SIG-M5 (cell line): ENCODE measurements around the gene PCSK4.

ENCODE experiments used
- DNase-seq: peaks from one replicate; lab custom pipeline; 2025; lab: John Stamatoyannopoulos, UW

PCSK4 gene

DNA sequence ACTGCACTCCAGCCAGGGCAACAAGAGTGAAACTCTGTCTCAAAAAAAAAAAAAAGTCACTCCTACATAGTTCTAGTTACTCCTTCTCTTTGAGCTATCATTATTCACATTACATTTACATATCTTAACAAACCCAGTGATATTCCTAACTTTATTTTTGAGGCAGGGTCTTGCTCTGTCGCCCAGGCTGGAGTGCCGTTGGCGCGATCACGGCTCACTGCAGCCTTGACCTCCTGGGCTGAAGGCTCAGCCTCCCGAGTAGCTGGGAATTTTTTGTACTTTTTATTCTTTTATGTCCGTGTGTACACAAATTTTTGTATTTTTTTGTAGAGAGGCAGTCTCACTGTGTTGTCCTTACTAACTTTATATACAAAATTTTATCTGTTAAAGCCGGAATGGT, 52.5 kb downstream of the PCSK4 start:
- no peak for DNase-seq

DNA sequence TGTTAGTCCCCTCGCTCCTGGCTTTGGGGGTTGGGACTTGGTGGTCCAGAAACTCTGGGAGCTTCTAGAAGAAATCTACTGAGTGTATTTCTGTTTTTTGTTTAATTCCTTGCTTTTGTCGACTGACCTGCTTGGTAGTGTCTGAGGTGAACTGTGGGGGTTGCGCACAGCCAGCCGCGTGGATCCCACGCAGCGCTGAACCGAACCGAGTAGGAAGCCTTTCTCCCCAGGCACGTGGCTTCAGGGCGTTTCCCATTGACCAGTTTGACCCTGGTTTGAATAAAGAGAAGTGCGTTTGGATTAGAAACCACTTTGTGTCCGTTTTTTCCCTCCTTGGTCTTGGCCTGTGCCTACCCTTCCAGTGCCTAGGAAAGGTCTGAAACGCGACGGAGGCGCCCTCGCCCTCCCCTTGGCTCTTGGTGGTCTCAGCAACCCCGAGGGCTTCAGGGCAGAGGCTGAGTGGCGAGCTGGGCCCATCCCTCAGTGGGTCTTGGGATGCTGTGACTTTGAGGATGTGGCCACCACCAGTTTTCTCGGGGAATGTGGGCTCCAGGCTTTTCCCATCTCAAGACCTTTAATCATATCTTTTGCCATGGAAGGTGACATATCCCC, 54.7 kb downstream of the PCSK4 start:
- DNase-seq = no peak

- no peak for DNase-seq
Observed at GRCh38 chr19:1434577-1435060, 55.5 kb downstream of the PCSK4 start.

- DNase-seq = no peak
Observed at GRCh38 chr19:1434040-1434366, 56.1 kb downstream of the PCSK4 start.

GRCh38 chr19:1433119-1434039, 56.8 kb downstream of the PCSK4 start:
- DNase-seq = no peak

DNA sequence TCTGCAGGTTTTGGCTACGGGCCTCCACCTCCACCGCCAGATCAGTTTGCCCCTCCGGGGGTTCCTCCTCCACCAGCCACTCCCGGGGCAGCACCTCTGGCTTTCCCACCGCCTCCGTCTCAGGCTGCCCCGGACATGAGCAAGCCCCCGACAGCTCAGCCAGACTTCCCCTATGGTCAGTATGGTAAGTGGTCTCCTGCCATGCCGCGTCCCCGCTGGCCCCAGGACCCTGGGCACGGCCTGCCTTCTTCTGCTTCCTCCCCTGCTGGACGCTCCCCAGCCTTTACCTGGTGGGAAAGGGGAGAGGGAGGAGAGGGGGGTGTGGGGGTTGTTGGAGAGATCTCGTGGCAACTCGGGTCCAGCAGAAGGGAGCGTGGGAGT, 57.7 kb downstream of the PCSK4 start:
- no peak for DNase-seq

GRCh38 chr19:1431759-1432506, 58.2 kb downstream of the PCSK4 start:
- no peak for DNase-seq
